K562 (cell line): ENCODE measurements around the gene RUVBL2. TPM values are rescaled to one million over a fixed set of nuclear protein-coding genes. Genes with fewer than 3 reads are reported as not detected.

ENCODE experiments used
- CHD4 ChIP-seq: fragments of 200-600 bp; sonication (generic); IDR thresholded peaks from 3 replicates; pipeline ENCODE4 v1.6.1; 2012; ENCODE audit warnings: low read depth, mild to moderate bottlenecking, mixed read lengths, low read length, inconsistent platforms; ENCODE audit not compliant: insufficient read depth, insufficient replicate concordance, poor library complexity, severe bottlenecking
- ETV6 ChIP-seq, 3 experiments: fragments of 150-350 bp in 1 of 3; sonication (generic) in 1 of 3; formaldehyde crosslinking in 1 of 3; IDR thresholded peaks; 2 replicates each; pipeline versions ENCODE4 v1.6.1 to v1.8.0; 2014 to 2022; ENCODE audit warnings: borderline replicate concordance in 2 of 3, low read depth in 2 of 3, antibody characterized with exemption in 1 of 3, low read length in 1 of 3, mild to moderate bottlenecking in 1 of 3, missing genetic modification reagents in 1 of 3
- GABPB1 ChIP-seq: sonication (generic); formaldehyde crosslinking; IDR thresholded peaks from 2 replicates; pipeline ENCODE4 v1.8.0; 2022; ENCODE audit warnings: mild to moderate bottlenecking, missing genetic modification reagents
- JUND ChIP-seq, 2 experiments: IDR thresholded peaks; 2 replicates in 1 of 2; 3 replicates in 1 of 2; pipeline ENCODE4 v1.6.1; 2011; ENCODE audit warnings: borderline replicate concordance in 2 of 2, low read depth in 2 of 2, low read length in 2 of 2, improper control_type of control experiment in 1 of 2, missing biosample characterization in 1 of 2, missing genetic modification characterization in 1 of 2, missing genetic modification reagents in 1 of 2
- MXI1 ChIP-seq: IDR thresholded peaks from 2 replicates; pipeline ENCODE4 v1.6.1; 2011; ENCODE audit warnings: low read depth, mild to moderate bottlenecking, improper control_type of control experiment, low read length
- NCOA1 ChIP-seq: fragments of 450-650 bp; IDR thresholded peaks from 2 replicates; pipeline ENCODE4 v1.6.1; 2016; ENCODE audit warnings: low read depth
- NUFIP1 ChIP-seq: fragments of 450-650 bp; IDR thresholded peaks from 2 replicates; pipeline ENCODE4 v1.6.1; 2018; ENCODE audit not compliant: partially characterized antibody
- PTBP1 ChIP-seq: fragments of 200-400 bp; formaldehyde crosslinking; IDR thresholded peaks from 2 replicates; pipeline ENCODE4 v1.6.1; 2017; ENCODE audit warnings: low read depth, low read length
- SUPT5H ChIP-seq: fragments of 450-650 bp; IDR thresholded peaks from 2 replicates; pipeline ENCODE4 v1.6.1; 2016
- TEAD4 ChIP-seq, 2 experiments: sonication (generic) in 1 of 2; formaldehyde crosslinking in 1 of 2; IDR thresholded peaks; 2 replicates each; pipeline versions ENCODE4 v1.6.1 to v1.8.0; 2012 to 2022; ENCODE audit warnings: borderline replicate concordance in 1 of 2, inconsistent platforms in 1 of 2, low read length in 1 of 2, mild to moderate bottlenecking in 1 of 2, missing genetic modification reagents in 1 of 2
- ZC3H4 ChIP-seq: sonication (generic); formaldehyde crosslinking; IDR thresholded peaks from 2 replicates; pipeline ENCODE4 v1.9.0; 2021; ENCODE audit warnings: missing genetic modification reagents, borderline replicate concordance
- ZNF316 ChIP-seq: fragments of 450-650 bp; IDR thresholded peaks from 2 replicates; pipeline ENCODE4 v1.6.1; 2016
- ZNF830 ChIP-seq: fragments of 250-450 bp; sonication (Bioruptor Pico); IDR thresholded peaks from 2 replicates; pipeline ENCODE4 v1.5.0; 2021; ENCODE audit warnings: mild to moderate bottlenecking
- polyA plus RNA-seq, 8 experiments: library from polyadenylated mRNA; depleted of rRNA in 4 of 8; stranded (reverse) in 5 of 8; unstranded in 3 of 8; fragments of >200 nt; fragmentation: Nextera tagmentation in 2 of 8; fragmentation: Illumina TruSeq in 1 of 8; extraction: Ambion mirVana in 2 of 8; extraction: Trizol in 1 of 8; gene quantifications; 2 replicates each; pipeline versions ENCODE4 v1.2.1 to v1.2.3, GENCODE V29; 2011 to 2014; ENCODE audit warnings: inconsistent platforms in 1 of 8, missing spikeins in 1 of 8
- total RNA-seq, 7 experiments: library from RNA; depleted of rRNA in 6 of 7; stranded (reverse); fragments of >200 nt in 6 of 7; fragmentation: Illumina TruSeq in 2 of 7; extraction: Trizol in 2 of 7; gene quantifications; 2 replicates each; pipeline versions ENCODE4 v1.2.1 to v1.2.3, GENCODE V29; 2011 to 2021; ENCODE audit warnings: low replicate concordance in 1 of 7
- TF ChIP-seq, protein P1 (sequence below): sonication (generic); formaldehyde crosslinking; IDR thresholded peaks from 2 replicates; pipeline ENCODE4 v1.8.1; 2023; ENCODE audit warnings: mild to moderate bottlenecking, missing genetic modification reagents, moderate library complexity
- TF ChIP-seq, protein P2 (sequence below): sonication (generic); formaldehyde crosslinking; IDR thresholded peaks from 2 replicates; pipeline ENCODE4 v1.8.0; 2022; ENCODE audit warnings: mild to moderate bottlenecking, missing genetic modification reagents, borderline replicate concordance
- TF ChIP-seq, protein P3 (sequence below): fragments of 250-450 bp; sonication (Bioruptor Pico); IDR thresholded peaks from 2 replicates; pipeline ENCODE4 v1.8.0; 2021; ENCODE audit warnings: borderline replicate concordance, mild to moderate bottlenecking, moderate library complexity; ENCODE audit not compliant: poor library complexity, severe bottlenecking
- TF ChIP-seq, protein P4 (sequence below): fragments of 200-800 bp; sonication (Bioruptor generic); IDR thresholded peaks from 2 replicates; pipeline ENCODE4 v1.6.1; 2017; ENCODE audit warnings: missing genetic modification characterization, missing compliant biosample characterization
- TF ChIP-seq, protein P5 (sequence below): sonication (generic); formaldehyde crosslinking; IDR thresholded peaks from 2 replicates; pipeline ENCODE4 v1.8.1; 2023; ENCODE audit warnings: mild to moderate bottlenecking, missing genetic modification reagents

Gene RUVBL2
- total and polyA plus RNA-seq, 9 of the 15 experiments (the other 6 are each of a cell fraction or from before 2014, with no cell fraction given): 71.4 to 453 (median 237) TPM

DNA sequence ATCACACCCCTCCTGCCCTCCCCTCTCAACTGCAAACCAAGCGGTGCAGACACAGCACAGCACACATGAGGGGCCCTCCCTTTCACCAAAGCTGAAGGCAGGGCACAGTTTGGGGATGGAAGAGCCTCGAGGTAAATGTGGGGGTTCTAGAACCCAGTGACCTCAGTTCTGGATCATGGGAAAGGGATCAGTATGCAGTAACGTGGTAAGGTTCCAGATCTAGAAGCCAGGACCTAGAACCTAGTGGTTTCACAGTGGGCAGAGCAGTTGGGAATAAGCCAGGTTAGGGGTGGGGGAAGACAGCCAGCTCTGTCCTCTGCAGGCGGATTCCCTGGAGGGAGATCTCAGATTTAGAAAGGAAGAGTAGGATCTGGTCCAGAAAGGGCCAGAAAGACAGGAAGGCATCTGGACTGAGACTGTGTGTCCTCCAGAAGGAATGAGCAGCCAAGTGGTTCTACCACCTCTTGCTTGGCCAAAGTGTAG, 25.5 kb upstream of the RUVBL2 start (continued):
- TF ChIP-seq, protein P1, sequence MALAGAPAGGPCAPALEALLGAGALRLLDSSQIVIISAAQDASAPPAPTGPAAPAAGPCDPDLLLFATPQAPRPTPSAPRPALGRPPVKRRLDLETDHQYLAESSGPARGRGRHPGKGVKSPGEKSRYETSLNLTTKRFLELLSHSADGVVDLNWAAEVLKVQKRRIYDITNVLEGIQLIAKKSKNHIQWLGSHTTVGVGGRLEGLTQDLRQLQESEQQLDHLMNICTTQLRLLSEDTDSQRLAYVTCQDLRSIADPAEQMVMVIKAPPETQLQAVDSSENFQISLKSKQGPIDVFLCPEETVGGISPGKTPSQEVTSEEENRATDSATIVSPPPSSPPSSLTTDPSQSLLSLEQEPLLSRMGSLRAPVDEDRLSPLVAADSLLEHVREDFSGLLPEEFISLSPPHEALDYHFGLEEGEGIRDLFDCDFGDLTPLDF (CRISPR knock-in tag): 0 out of 2 replicates have a peak, but pooled peaks have one; percentile 17
- TF ChIP-seq ZNF316 (no peak), JUND (IDR thresholded peaks at IDR 0.05; ENCODE audit: borderline replicate concordance, low read depth, low read length) (no peak), JUND (tag; IDR thresholded peaks at IDR 0.05; ENCODE audit: borderline replicate concordance, low read depth, low read length) (no peak), TEAD4 (IDR thresholded peaks at IDR 0.05; ENCODE audit: low read length) (no peak), TEAD4 (CRISPR knock-in tag; IDR thresholded peaks at IDR 0.05; ENCODE audit: borderline replicate concordance) (no peak), ZNF830 (CRISPR knock-in tag) (no peak), MXI1 (0 out of 2 replicates have a peak, but pooled peaks have one; percentile 12), ZC3H4 (peak; percentile 61; the same call in 1 of the 2 replicates), SUPT5H (peak; percentile 32), PTBP1 (0 out of 2 replicates have a peak, but pooled peaks have one; percentile 34), NCOA1 (no peak), GABPB1 (0 out of 2 replicates have a peak, but pooled peaks have one; percentile 12), CHD4 (no peak), ETV6 (IDR thresholded peaks at IDR 0.05; ENCODE audit: borderline replicate concordance in 1 of 2, low read depth in 2 of 2, low read length in 1 of 2) (no peak), ETV6 (CRISPR knock-in tag; IDR thresholded peaks at IDR 0.05; ENCODE audit: borderline replicate concordance) (0 out of 2 replicates have a peak, but pooled peaks have one; percentile 70), NUFIP1 (peak; percentile 21)
- TF ChIP-seq, protein P2, sequence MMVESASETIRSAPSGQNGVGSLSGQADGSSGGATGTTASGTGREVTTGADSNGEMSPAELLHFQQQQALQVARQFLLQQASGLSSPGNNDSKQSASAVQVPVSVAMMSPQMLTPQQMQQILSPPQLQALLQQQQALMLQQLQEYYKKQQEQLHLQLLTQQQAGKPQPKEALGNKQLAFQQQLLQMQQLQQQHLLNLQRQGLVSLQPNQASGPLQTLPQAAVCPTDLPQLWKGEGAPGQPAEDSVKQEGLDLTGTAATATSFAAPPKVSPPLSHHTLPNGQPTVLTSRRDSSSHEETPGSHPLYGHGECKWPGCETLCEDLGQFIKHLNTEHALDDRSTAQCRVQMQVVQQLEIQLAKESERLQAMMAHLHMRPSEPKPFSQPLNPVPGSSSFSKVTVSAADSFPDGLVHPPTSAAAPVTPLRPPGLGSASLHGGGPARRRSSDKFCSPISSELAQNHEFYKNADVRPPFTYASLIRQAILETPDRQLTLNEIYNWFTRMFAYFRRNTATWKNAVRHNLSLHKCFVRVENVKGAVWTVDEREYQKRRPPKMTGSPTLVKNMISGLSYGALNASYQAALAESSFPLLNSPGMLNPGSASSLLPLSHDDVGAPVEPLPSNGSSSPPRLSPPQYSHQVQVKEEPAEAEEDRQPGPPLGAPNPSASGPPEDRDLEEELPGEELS (CRISPR knock-in tag): peak; percentile 86; the same call in 1 of the 2 replicates
- TF ChIP-seq, protein P3, sequence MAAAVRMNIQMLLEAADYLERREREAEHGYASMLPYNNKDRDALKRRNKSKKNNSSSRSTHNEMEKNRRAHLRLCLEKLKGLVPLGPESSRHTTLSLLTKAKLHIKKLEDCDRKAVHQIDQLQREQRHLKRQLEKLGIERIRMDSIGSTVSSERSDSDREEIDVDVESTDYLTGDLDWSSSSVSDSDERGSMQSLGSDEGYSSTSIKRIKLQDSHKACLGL (CRISPR knock-in tag): no peak
- TF ChIP-seq, protein P4, sequence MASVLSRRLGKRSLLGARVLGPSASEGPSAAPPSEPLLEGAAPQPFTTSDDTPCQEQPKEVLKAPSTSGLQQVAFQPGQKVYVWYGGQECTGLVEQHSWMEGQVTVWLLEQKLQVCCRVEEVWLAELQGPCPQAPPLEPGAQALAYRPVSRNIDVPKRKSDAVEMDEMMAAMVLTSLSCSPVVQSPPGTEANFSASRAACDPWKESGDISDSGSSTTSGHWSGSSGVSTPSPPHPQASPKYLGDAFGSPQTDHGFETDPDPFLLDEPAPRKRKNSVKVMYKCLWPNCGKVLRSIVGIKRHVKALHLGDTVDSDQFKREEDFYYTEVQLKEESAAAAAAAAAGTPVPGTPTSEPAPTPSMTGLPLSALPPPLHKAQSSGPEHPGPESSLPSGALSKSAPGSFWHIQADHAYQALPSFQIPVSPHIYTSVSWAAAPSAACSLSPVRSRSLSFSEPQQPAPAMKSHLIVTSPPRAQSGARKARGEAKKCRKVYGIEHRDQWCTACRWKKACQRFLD (CRISPR knock-in tag): peak; percentile 1; the same call in 1 of the 2 replicates
- TF ChIP-seq, protein P5, sequence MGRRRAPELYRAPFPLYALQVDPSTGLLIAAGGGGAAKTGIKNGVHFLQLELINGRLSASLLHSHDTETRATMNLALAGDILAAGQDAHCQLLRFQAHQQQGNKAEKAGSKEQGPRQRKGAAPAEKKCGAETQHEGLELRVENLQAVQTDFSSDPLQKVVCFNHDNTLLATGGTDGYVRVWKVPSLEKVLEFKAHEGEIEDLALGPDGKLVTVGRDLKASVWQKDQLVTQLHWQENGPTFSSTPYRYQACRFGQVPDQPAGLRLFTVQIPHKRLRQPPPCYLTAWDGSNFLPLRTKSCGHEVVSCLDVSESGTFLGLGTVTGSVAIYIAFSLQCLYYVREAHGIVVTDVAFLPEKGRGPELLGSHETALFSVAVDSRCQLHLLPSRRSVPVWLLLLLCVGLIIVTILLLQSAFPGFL (CRISPR knock-in tag): 0 out of 2 replicates have a peak, but pooled peaks have one; percentile 38
